ENCODE measurements around the gene UBE4A.

UBE4A gene

GRCh38 chr11:118319337-118319707, 40.1 kb upstream of the UBE4A start:
- H3K4me1 ChIP-seq (ENCODE audit: low read length) = peaks cover 16% of the 10 kb centered on the region
- H3K9me3 ChIP-seq (replicated peaks; ENCODE audit: insufficient read depth, low read length) = no peaks in the 10 kb centered on the region
- no peaks in the 10 kb centered on the region for H3K36me3 ChIP-seq (replicated peaks; ENCODE audit: insufficient read depth, low read length)
- H3K4me2 ChIP-seq (ENCODE audit: low read depth, low read length) = no peak overlapping the region
- DNase-seq = no peak
- no peak for TF ChIP-seq EZH2 (optimal IDR thresholded peaks at IDR 0.05; ENCODE audit: low read depth, low read length)
- no peak for TF ChIP-seq CTCF (IDR thresholded peaks at IDR 0.05; ENCODE audit: low read length)
- no peak for TF ChIP-seq EZH2phosphoT487 (IDR thresholded peaks at IDR 0.05; ENCODE audit: low read length)
- H2AFZ ChIP-seq (ENCODE audit: low read length) = no peak overlapping the region
- no peaks in the 10 kb centered on the region for H3K27me3 ChIP-seq (replicated peaks; ENCODE audit: insufficient read depth, low read length)
- no peak overlapping the region for H3K27ac ChIP-seq (ENCODE audit: low read length)
- no peaks in the 10 kb centered on the region for H3K9me2 ChIP-seq (replicated peaks; ENCODE audit: insufficient read depth, low read length)
- H3K9ac ChIP-seq (ENCODE audit: low read length) = no peak overlapping the region
- peaks cover 5% of the 10 kb centered on the region; the same call in 1 of the 2 replicates for H3F3A ChIP-seq (ENCODE audit: insufficient read depth, low read length)
- H3K79me2 ChIP-seq (ENCODE audit: low read length) = no peaks in the 10 kb centered on the region
- no peak overlapping the region for H3K4me3 ChIP-seq (ENCODE audit: low read length)
- H4K20me1 ChIP-seq (ENCODE audit: insufficient read depth, low read length) = no peaks in the 10 kb centered on the region

DNA sequence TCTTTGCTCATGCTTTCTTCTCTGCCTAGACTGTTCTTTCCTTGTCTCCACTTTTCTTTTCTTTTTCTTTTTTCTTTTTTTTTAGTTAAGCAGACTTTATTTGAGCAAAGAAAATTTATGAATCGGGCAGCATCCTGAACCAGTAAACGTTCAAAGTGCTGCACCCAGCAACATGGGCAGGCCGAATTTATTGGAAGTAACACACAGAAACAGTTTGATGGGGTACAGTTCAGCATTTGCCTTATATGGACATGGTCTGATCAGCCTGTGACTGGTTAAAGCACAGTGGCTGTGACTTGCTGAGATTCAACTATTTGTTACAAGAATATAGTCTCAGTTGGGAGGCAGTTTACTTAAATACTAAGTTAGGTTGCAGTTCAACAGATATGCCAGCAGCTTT, 38.9 kb upstream of the UBE4A start:
- no peak overlapping the region for H2AFZ ChIP-seq (ENCODE audit: low read length)
- H3K9me3 ChIP-seq (replicated peaks; ENCODE audit: insufficient read depth, low read length) = no peaks in the 10 kb centered on the region
- H3K36me3 ChIP-seq (replicated peaks; ENCODE audit: insufficient read depth, low read length) = no peaks in the 10 kb centered on the region
- H3K27ac ChIP-seq (ENCODE audit: low read length) = no peak overlapping the region
- peaks cover 16% of the 10 kb centered on the region for H3K4me1 ChIP-seq (ENCODE audit: low read length)
- no peaks in the 10 kb centered on the region for H3K27me3 ChIP-seq (replicated peaks; ENCODE audit: insufficient read depth, low read length)
- no peak overlapping the region for H3K4me2 ChIP-seq (ENCODE audit: low read depth, low read length)
- DNase-seq = no peak
- no peak overlapping the region for H3K4me3 ChIP-seq (ENCODE audit: low read length)
- H3F3A ChIP-seq (ENCODE audit: insufficient read depth, low read length) = peaks cover 5% of the 10 kb centered on the region; the same call in 1 of the 2 replicates
- H3K79me2 ChIP-seq (ENCODE audit: low read length) = no peaks in the 10 kb centered on the region
- no peak for TF ChIP-seq EZH2phosphoT487 (IDR thresholded peaks at IDR 0.05; ENCODE audit: low read length)
- no peak for TF ChIP-seq EZH2 (optimal IDR thresholded peaks at IDR 0.05; ENCODE audit: low read depth, low read length)
- no peak for TF ChIP-seq CTCF (IDR thresholded peaks at IDR 0.05; ENCODE audit: low read length)
- no peaks in the 10 kb centered on the region for H3K9me2 ChIP-seq (replicated peaks; ENCODE audit: insufficient read depth, low read length)
- no peak overlapping the region for H3K9ac ChIP-seq (ENCODE audit: low read length)
- H4K20me1 ChIP-seq (ENCODE audit: insufficient read depth, low read length) = no peaks in the 10 kb centered on the region

- no peaks in the 10 kb centered on the region for H3K79me2 ChIP-seq (ENCODE audit: low read length)
- no peak for DNase-seq
- no peaks in the 10 kb centered on the region for H3K27me3 ChIP-seq (replicated peaks; ENCODE audit: insufficient read depth, low read length)
- no peak overlapping the region for H2AFZ ChIP-seq (ENCODE audit: low read length)
- TF ChIP-seq EZH2 (optimal IDR thresholded peaks at IDR 0.05; ENCODE audit: low read depth, low read length) = no peak
- no peak for TF ChIP-seq CTCF (IDR thresholded peaks at IDR 0.05; ENCODE audit: low read length)
- TF ChIP-seq EZH2phosphoT487 (IDR thresholded peaks at IDR 0.05; ENCODE audit: low read length) = no peak
- H3K4me1 ChIP-seq (ENCODE audit: low read length) = peaks cover 7% of the 10 kb centered on the region
- H3K4me2 ChIP-seq (ENCODE audit: low read depth, low read length) = no peak overlapping the region
- H3K9me3 ChIP-seq (replicated peaks; ENCODE audit: insufficient read depth, low read length) = no peaks in the 10 kb centered on the region
- peaks cover 5% of the 10 kb centered on the region; the same call in 1 of the 2 replicates for H3F3A ChIP-seq (ENCODE audit: insufficient read depth, low read length)
- H3K9me2 ChIP-seq (replicated peaks; ENCODE audit: insufficient read depth, low read length) = no peaks in the 10 kb centered on the region
- H3K4me3 ChIP-seq (ENCODE audit: low read length) = no peak overlapping the region
- no peaks in the 10 kb centered on the region for H3K36me3 ChIP-seq (replicated peaks; ENCODE audit: insufficient read depth, low read length)
- H4K20me1 ChIP-seq (ENCODE audit: insufficient read depth, low read length) = no peaks in the 10 kb centered on the region
- H3K27ac ChIP-seq (ENCODE audit: low read length) = no peak overlapping the region
- no peak overlapping the region for H3K9ac ChIP-seq (ENCODE audit: low read length)
These were observed 37.9 kb upstream of the UBE4A start for GRCh38 chr11:118321386-118322082.

Measured in MM.1S (cell line).